NCI-H774 (cell line): ENCODE data around the gene SELENON.

Source experiments
- DNase-seq: peaks from one replicate; lab custom pipeline; 2025; lab: John Stamatoyannopoulos, UW

The SELENON gene

GRCh38 chr1:25771221-25772114 is 28.5 kb upstream of the SELENON start:
- no peak for DNase-seq

GRCh38 chr1:25772164-25772563 is 27.8 kb upstream of the SELENON start:
- no peak for DNase-seq

GRCh38 chr1:25772692-25773245 is 27.2 kb upstream of the SELENON start:
- no peak for DNase-seq

- DNase-seq, result no peak
Measured at GRCh38 chr1:25773441-25774125, 26.4 kb upstream of the SELENON start.

- DNase-seq, result no peak
Measured at GRCh38 chr1:25774206-25774803, 25.7 kb upstream of the SELENON start.

GRCh38 chr1:25774921-25775771 is 24.8 kb upstream of the SELENON start:
- DNase-seq, result no peak

GRCh38 chr1:25779388-25779787 is 20.6 kb upstream of the SELENON start:
- DNase-seq, result no peak

- DNase-seq, result no peak
Measured at GRCh38 chr1:25779894-25780293, 20.1 kb upstream of the SELENON start.

- DNase-seq, result no peak
Measured at GRCh38 chr1:25780318-25781129, 19.5 kb upstream of the SELENON start.

- no peak for DNase-seq
Measured at GRCh38 chr1:25781130-25781433, 18.9 kb upstream of the SELENON start.

GRCh38 chr1:25782608-25783201 is 17.3 kb upstream of the SELENON start:
- no peak for DNase-seq

- DNase-seq, result no peak
Measured at GRCh38 chr1:25784575-25785051, 15.4 kb upstream of the SELENON start.

GRCh38 chr1:25785333-25786067 is 14.5 kb upstream of the SELENON start:
- no peak for DNase-seq

- no peak for DNase-seq
Measured at GRCh38 chr1:25786887-25787759, 12.9 kb upstream of the SELENON start.

GRCh38 chr1:25787760-25788166 is 12.2 kb upstream of the SELENON start:
- no peak for DNase-seq

- no peak for DNase-seq
Measured at GRCh38 chr1:25790472-25790871, 9.5 kb upstream of the SELENON start.

GRCh38 chr1:25792115-25792514 is 7.9 kb upstream of the SELENON start:
- no peak for DNase-seq

- DNase-seq, result no peak
Measured at GRCh38 chr1:25793585-25794170, 6.3 kb upstream of the SELENON start.
